ENCODE measurements around the gene PAQR5. TPM values are rescaled to one million over a fixed set of nuclear protein-coding genes. Genes with fewer than 3 reads are reported as not detected.

PAQR5 gene
- polyA plus RNA-seq, 1 experiment: 2.8 TPM

GRCh38 chr15:69324565-69324964 is 25.9 kb downstream of the PAQR5 start:
- no peak for TF ChIP-seq CTCF (IDR thresholded peaks at IDR 0.05; ENCODE audit: insufficient read depth, low read depth, low read length)
- no peak for DNase-seq (ENCODE audit: low read depth)
- Histone ChIP-seq H3K4me3 (ENCODE audit: low read depth, low read length) (no peak overlapping the region), H3K36me3 (ENCODE audit: control insufficient read depth, insufficient read depth, low read length) (no peaks in the 10 kb centered on the region), H3K27me3 (ENCODE audit: control insufficient read depth, insufficient read depth, low read length) (no peaks in the 10 kb centered on the region)
- POLR2A ChIA-PET: no interaction called here
- CTCF ChIA-PET: no interaction called here

- H3K4me3 ChIP-seq (ENCODE audit: low read depth, low read length): no peak overlapping the region
- no peak for TF ChIP-seq CTCF (IDR thresholded peaks at IDR 0.05; ENCODE audit: insufficient read depth, low read depth, low read length)
- no peak for DNase-seq (ENCODE audit: low read depth)
- ChIA-PET POLR2A (no interaction called here), CTCF (no interaction called here)
- H3K36me3 ChIP-seq (ENCODE audit: control insufficient read depth, insufficient read depth, low read length): no peaks in the 10 kb centered on the region
- no peaks in the 10 kb centered on the region for H3K27me3 ChIP-seq (ENCODE audit: control insufficient read depth, insufficient read depth, low read length)
These were observed 26.8 kb downstream of the PAQR5 start for GRCh38 chr15:69325456-69325971.

- H3K27me3 ChIP-seq (ENCODE audit: control insufficient read depth, insufficient read depth, low read length): no peaks in the 10 kb centered on the region
- DNase-seq (ENCODE audit: low read depth): no peak
- no peaks in the 10 kb centered on the region for H3K36me3 ChIP-seq (ENCODE audit: control insufficient read depth, insufficient read depth, low read length)
- ChIA-PET CTCF (no interaction called here), POLR2A (no interaction called here)
- no peak for TF ChIP-seq CTCF (IDR thresholded peaks at IDR 0.05; ENCODE audit: insufficient read depth, low read depth, low read length)
- H3K4me3 ChIP-seq (ENCODE audit: low read depth, low read length): no peak overlapping the region
These were observed 29.4 kb downstream of the PAQR5 start for GRCh38 chr15:69328080-69328479.

- Histone ChIP-seq H3K27me3 (ENCODE audit: control insufficient read depth, insufficient read depth, low read length) (no peaks in the 10 kb centered on the region), H3K4me3 (ENCODE audit: low read depth, low read length) (no peak overlapping the region), H3K36me3 (ENCODE audit: control insufficient read depth, insufficient read depth, low read length) (no peaks in the 10 kb centered on the region)
- ChIA-PET CTCF (no interaction called here), POLR2A (no interaction called here)
- no peak for DNase-seq (ENCODE audit: low read depth)
- TF ChIP-seq CTCF (IDR thresholded peaks at IDR 0.05; ENCODE audit: insufficient read depth, low read depth, low read length): no peak
These were observed 30.0 kb downstream of the PAQR5 start for GRCh38 chr15:69328739-69329138.

GRCh38 chr15:69337138-69337537 is 38.4 kb downstream of the PAQR5 start:
- POLR2A ChIA-PET: no interaction called here
- CTCF ChIA-PET: interaction anchor here (1.2 to 1.6 kb wide), 2 partner anchors 9 to 14 kb away, joined by 3 to 4 read pairs; no protein-coding TSS in a partner anchor

More at GRCh38 chr15:69337138-69337537, 38.4 kb downstream of the PAQR5 start:
- no peak for DNase-seq (ENCODE audit: low read depth)
- Histone ChIP-seq H3K36me3 (ENCODE audit: control insufficient read depth, insufficient read depth, low read length) (no peaks in the 10 kb centered on the region), H3K27me3 (ENCODE audit: control insufficient read depth, insufficient read depth, low read length) (no peaks in the 10 kb centered on the region), H3K4me3 (ENCODE audit: low read depth, low read length) (no peak overlapping the region)
- TF ChIP-seq CTCF (IDR thresholded peaks at IDR 0.05; ENCODE audit: insufficient read depth, low read depth, low read length): no peak

All from BJ (cell line).